A549 (cell line): Measurements from ENCODE around the gene ARHGAP23.

ENCODE experiments used
- EHMT2 ChIP-seq: fragments of 200-600 bp; sonication (generic); IDR thresholded peaks from 2 replicates; pipeline ENCODE4 v1.6.1; 2016; ENCODE audit warnings: antibody characterized with exemption, low read depth, mild to moderate bottlenecking, moderate library complexity
- FOSB ChIP-seq: fragments of 250-450 bp; sonication (Bioruptor Pico); IDR thresholded peaks from 2 replicates; pipeline ENCODE4 v1.5.0; 2020; ENCODE audit warnings: mild to moderate bottlenecking, moderate library complexity
- HOXA7 ChIP-seq: fragments of 250-450 bp; sonication (Bioruptor Pico); IDR thresholded peaks from 2 replicates; pipeline ENCODE4 v1.5.0; 2020; ENCODE audit warnings: mild to moderate bottlenecking, moderate library complexity
- RCOR1 ChIP-seq: fragments of 150-350 bp; IDR thresholded peaks from 2 replicates; pipeline ENCODE4 v1.6.1; 2014; ENCODE audit warnings: antibody characterized with exemption, low read length, low read depth
- TF ChIP-seq, protein P1 (sequence below): fragments of 450-650 bp; IDR thresholded peaks from 2 replicates; pipeline ENCODE4 v1.6.1; 2014; ENCODE audit warnings: antibody characterized with exemption
- TF ChIP-seq, protein P2 (sequence below): fragments of >200 bp; sonication (Bioruptor Twin); formaldehyde crosslinking; IDR thresholded peaks from 3 replicates; pipeline ENCODE4 v1.5.1; 2016

DNA sequence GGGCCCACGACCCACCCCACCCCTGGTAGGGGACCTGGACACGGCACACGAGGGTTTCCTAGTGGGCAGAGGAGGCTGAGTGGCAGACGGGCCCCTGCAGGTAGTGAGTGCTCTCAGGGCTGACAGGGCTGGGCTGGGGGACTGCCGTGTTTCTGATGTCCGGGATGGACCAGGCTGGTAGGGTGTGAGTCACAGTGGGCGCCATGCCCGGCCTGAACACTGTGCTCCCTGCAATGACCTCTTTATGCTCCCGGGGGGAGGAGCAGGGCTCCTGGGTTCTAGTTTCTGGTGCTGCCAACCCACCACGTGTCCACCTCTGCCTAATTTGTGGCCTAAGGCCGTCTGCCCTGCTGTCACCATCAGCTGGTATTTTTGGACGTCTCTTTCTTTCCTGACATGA is 26.3 kb downstream of the ARHGAP23 start:
- TF ChIP-seq FOSB (CRISPR knock-in tag) = no peak
- TF ChIP-seq, protein P1, sequence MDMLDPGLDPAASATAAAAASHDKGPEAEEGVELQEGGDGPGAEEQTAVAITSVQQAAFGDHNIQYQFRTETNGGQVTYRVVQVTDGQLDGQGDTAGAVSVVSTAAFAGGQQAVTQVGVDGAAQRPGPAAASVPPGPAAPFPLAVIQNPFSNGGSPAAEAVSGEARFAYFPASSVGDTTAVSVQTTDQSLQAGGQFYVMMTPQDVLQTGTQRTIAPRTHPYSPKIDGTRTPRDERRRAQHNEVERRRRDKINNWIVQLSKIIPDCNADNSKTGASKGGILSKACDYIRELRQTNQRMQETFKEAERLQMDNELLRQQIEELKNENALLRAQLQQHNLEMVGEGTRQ = peak; percentile 51
- TF ChIP-seq HOXA7 = no peak
- TF ChIP-seq, protein P2, sequence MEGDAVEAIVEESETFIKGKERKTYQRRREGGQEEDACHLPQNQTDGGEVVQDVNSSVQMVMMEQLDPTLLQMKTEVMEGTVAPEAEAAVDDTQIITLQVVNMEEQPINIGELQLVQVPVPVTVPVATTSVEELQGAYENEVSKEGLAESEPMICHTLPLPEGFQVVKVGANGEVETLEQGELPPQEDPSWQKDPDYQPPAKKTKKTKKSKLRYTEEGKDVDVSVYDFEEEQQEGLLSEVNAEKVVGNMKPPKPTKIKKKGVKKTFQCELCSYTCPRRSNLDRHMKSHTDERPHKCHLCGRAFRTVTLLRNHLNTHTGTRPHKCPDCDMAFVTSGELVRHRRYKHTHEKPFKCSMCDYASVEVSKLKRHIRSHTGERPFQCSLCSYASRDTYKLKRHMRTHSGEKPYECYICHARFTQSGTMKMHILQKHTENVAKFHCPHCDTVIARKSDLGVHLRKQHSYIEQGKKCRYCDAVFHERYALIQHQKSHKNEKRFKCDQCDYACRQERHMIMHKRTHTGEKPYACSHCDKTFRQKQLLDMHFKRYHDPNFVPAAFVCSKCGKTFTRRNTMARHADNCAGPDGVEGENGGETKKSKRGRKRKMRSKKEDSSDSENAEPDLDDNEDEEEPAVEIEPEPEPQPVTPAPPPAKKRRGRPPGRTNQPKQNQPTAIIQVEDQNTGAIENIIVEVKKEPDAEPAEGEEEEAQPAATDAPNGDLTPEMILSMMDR = no peak
- TF ChIP-seq RCOR1 = no peak
- TF ChIP-seq EHMT2 = no peak
